Caco-2 (cell line): Measurements from ENCODE around the gene LCOR. TPM values are rescaled to one million over a fixed set of nuclear protein-coding genes. Genes with fewer than 3 reads are reported as not detected.

Source experiments
- BruUV-seq: library from RNA; stranded (reverse); fragments of 400-500 nt; replicated peaks from 2 replicates; lab custom pipeline; 2021; lab: Mats Ljungman, UMichigan
- CTCF ChIA-PET: fragments of 300-600 bp; sonication (Branson Sonifier 250); formaldehyde crosslinking; loops from one replicate; lab custom pipeline; 2022; ENCODE audit warnings: antibody characterized with exemption; lab: Charles Lee
- POLR2A ChIA-PET: fragments of 300-600 bp; sonication (Branson Sonifier 250); formaldehyde crosslinking; loops from one replicate; lab custom pipeline; 2022; ENCODE audit warnings: antibody characterized with exemption; lab: Charles Lee
- DNase-seq, 2 experiments: peaks; one replicate each; pipeline versions ENCODE4 v3.0.0 to v3.0.0-alpha.2; 2020 to 2022
- H3K27me3 ChIP-seq: replicated peaks from 2 replicates; pipeline ENCODE4 v1.6.0; 2011; ENCODE audit warnings: low read length; ENCODE audit not compliant: control insufficient read depth, insufficient read depth
- H3K36me3 ChIP-seq: 2 replicates; pipeline ENCODE4 v1.5.1; 2011; ENCODE audit warnings: low read length; ENCODE audit not compliant: control insufficient read depth, insufficient read depth
- H3K4me1 ChIP-seq: fragments of 250-450 bp; sonication (Bioruptor Pico); 2 replicates; pipeline ENCODE4 v1.5.1; 2020; ENCODE audit warnings: mild to moderate bottlenecking
- H3K4me3 ChIP-seq: 2 replicates; pipeline ENCODE4 v1.5.1; 2011; ENCODE audit warnings: low read depth, mild to moderate bottlenecking, control low read depth, low read length
- H3K9me3 ChIP-seq: fragments of 250-450 bp; sonication (Bioruptor Pico); 2 replicates; pipeline ENCODE4 v1.5.1; 2020; ENCODE audit warnings: mild to moderate bottlenecking, moderate library complexity
- H3K27ac Mint-ChIP-seq: one replicate; pipeline ENCODE4 v1.8.0; 2022; ENCODE audit warnings: mixed read lengths; ENCODE audit not compliant: unreplicated experiment
- H3K27me3 Mint-ChIP-seq: one replicate; pipeline ENCODE4 v1.8.0; 2022; ENCODE audit warnings: mixed read lengths; ENCODE audit not compliant: insufficient read depth, unreplicated experiment
- H3K36me3 Mint-ChIP-seq: one replicate; pipeline ENCODE4 v1.8.0; 2022; ENCODE audit warnings: mild to moderate bottlenecking, mixed read lengths; ENCODE audit not compliant: insufficient read depth, unreplicated experiment
- H3K4me1 Mint-ChIP-seq: one replicate; pipeline ENCODE4 v1.8.0; 2022; ENCODE audit warnings: low read depth, mixed read lengths; ENCODE audit not compliant: unreplicated experiment
- H3K4me3 Mint-ChIP-seq: one replicate; pipeline ENCODE4 v1.8.0; 2022; ENCODE audit warnings: mild to moderate bottlenecking, moderate library complexity, mixed read lengths; ENCODE audit not compliant: unreplicated experiment
- H3K9me3 Mint-ChIP-seq: one replicate; pipeline ENCODE4 v1.8.0; 2022; ENCODE audit warnings: mixed read lengths; ENCODE audit not compliant: unreplicated experiment
- CTCF ChIP-seq, 2 experiments: fragments of 200-600 bp in 1 of 2; IDR thresholded peaks; 1 replicate in 1 of 2; 2 replicates in 1 of 2; pipeline versions ENCODE4 v1.5.1 to v1.8.0; 2011 to 2022; ENCODE audit warnings: antibody characterized with exemption in 1 of 2, control low read depth in 1 of 2, inconsistent platforms in 1 of 2, low read depth in 1 of 2, low read length in 1 of 2, mild to moderate bottlenecking in 1 of 2, moderate library complexity in 1 of 2; ENCODE audit not compliant: insufficient read depth in 1 of 2, severe bottlenecking in 1 of 2, unreplicated experiment in 1 of 2
- intact Hi-C: fragments of 100-400 bp; cut with micrococcal nuclease; formaldehyde crosslinking; loops from one replicate; pipeline ENCODE4 v1.10.0; 2022; ENCODE audit not compliant: unreplicated experiment
- total RNA-seq: library from RNA; stranded (reverse); gene quantifications from 2 replicates; pipeline ENCODE4 v1.2.3, GENCODE V29; 2022

LCOR gene
- total RNA-seq, 1 experiment from 2014 or later = 51.8 TPM

- TF ChIP-seq CTCF (IDR thresholded peaks at IDR 0.05; ENCODE audit: insufficient read depth in 1 of 2, low read depth in 1 of 2, low read length in 1 of 2, severe bottlenecking in 1 of 2, unreplicated experiment in 1 of 2) = no peak
- no peak overlapping the region for H3K4me3 ChIP-seq
- H3K4me1 ChIP-seq = peaks cover 14% of the 10 kb centered on the region
- DNase-seq = no peak
- H3K9me3 Mint-ChIP-seq = no peaks in the 10 kb centered on the region
- H3K36me3 ChIP-seq = peaks cover 2% of the 10 kb centered on the region; the same call in 1 of the 2 replicates
- no peak overlapping the region for H3K27ac Mint-ChIP-seq
- H3K27me3 Mint-ChIP-seq = no peaks in the 10 kb centered on the region
- ChIA-PET CTCF (no interaction called here), POLR2A (interaction anchor here (0.5 kb wide), 1 partner anchor 48 kb away, joined by 3 read pairs; no protein-coding TSS in a partner anchor)
- no TSS peak for BruUV-seq
- H3K4me1 Mint-ChIP-seq = peaks cover 3% of the 10 kb centered on the region
- H3K4me3 Mint-ChIP-seq = no peak overlapping the region
- intact Hi-C loops = no loop called here
- no peaks in the 10 kb centered on the region for H3K9me3 ChIP-seq
- no peaks in the 10 kb centered on the region for H3K27me3 ChIP-seq
- peaks cover 15% of the 10 kb centered on the region for H3K36me3 Mint-ChIP-seq
These were observed 91.2 kb downstream of the LCOR start for GRCh38 chr10:96922978-96923948.

GRCh38 chr10:96924861-96925260 is 92.8 kb downstream of the LCOR start:
- Histone ChIP-seq H3K36me3 (peaks cover 2% of the 10 kb centered on the region; the same call in 1 of the 2 replicates), H3K4me1 (peaks cover 14% of the 10 kb centered on the region), H3K9me3 (no peaks in the 10 kb centered on the region), H3K27me3 (no peaks in the 10 kb centered on the region), H3K4me3 (no peak overlapping the region)
- Mint-ChIP-seq H3K4me3 (no peak overlapping the region), H3K9me3 (no peaks in the 10 kb centered on the region), H3K27me3 (no peaks in the 10 kb centered on the region), H3K27ac (peak overlapping the region; percentile 24), H3K4me1 (no peaks in the 10 kb centered on the region), H3K36me3 (peaks cover 19% of the 10 kb centered on the region)
- intact Hi-C loops = no loop called here
- no peak for DNase-seq
- no TSS peak for BruUV-seq
- ChIA-PET POLR2A (no interaction called here), CTCF (no interaction called here)
- TF ChIP-seq CTCF (IDR thresholded peaks at IDR 0.05; ENCODE audit: insufficient read depth in 1 of 2, low read depth in 1 of 2, low read length in 1 of 2, severe bottlenecking in 1 of 2, unreplicated experiment in 1 of 2) = no peak

GRCh38 chr10:96930469-96930868 is 98.4 kb downstream of the LCOR start:
- Mint-ChIP-seq H3K4me1 (no peaks in the 10 kb centered on the region), H3K36me3 (peaks cover 13% of the 10 kb centered on the region), H3K4me3 (no peak overlapping the region), H3K9me3 (no peaks in the 10 kb centered on the region), H3K27ac (no peak overlapping the region), H3K27me3 (no peaks in the 10 kb centered on the region)
- H3K4me1 ChIP-seq = no peaks in the 10 kb centered on the region
- TF ChIP-seq CTCF (IDR thresholded peaks at IDR 0.05; ENCODE audit: insufficient read depth in 1 of 2, low read depth in 1 of 2, low read length in 1 of 2, severe bottlenecking in 1 of 2, unreplicated experiment in 1 of 2) = no peak
- H3K36me3 ChIP-seq = no peaks in the 10 kb centered on the region; the same call in 1 of the 2 replicates
- BruUV-seq = no TSS peak
- H3K4me3 ChIP-seq = no peak overlapping the region
- DNase-seq = no peak
- H3K9me3 ChIP-seq = no peaks in the 10 kb centered on the region
- H3K27me3 ChIP-seq = no peaks in the 10 kb centered on the region
- ChIA-PET CTCF (no interaction called here), POLR2A (no interaction called here)
- intact Hi-C loops = no loop called here
